ENCODE measurements around the gene CPXM2.

Gene CPXM2

DNA sequence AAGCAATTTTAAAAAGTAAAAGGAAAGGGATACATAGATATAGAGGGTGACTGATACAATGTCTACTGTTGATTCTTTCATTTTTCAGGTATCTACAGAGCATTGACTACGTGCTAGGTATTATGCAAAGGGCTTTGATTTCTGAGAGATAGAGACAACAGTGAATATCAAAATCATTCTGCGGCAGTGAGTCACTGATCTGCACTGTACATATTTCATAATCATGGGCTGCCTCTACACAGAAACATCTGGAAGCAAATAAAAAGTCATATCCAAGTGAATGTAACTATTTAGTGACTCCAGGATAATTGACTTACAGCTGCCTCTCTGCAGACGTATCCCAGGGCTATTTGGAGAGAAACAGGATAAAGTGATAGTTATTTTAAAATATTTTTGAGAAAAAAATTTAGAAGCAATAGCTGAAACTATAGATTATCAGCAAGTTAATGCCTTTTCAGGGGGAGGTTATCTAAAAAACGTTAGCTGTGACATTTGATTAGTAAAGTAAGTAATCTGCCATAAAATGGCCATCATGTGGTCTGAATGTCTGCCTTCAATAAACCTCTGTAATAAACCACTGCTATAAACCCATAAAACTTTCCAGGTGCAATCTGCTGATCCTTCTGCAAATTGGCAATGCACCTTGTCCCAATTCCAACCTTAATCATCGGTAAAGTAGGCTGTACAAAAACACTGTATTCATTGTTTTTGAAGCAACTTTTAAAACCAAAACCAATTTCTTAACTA lies 43.7 kb downstream of the CPXM2 start:
- no peak for DNase-seq (ENCODE audit: low spot score)

DNA sequence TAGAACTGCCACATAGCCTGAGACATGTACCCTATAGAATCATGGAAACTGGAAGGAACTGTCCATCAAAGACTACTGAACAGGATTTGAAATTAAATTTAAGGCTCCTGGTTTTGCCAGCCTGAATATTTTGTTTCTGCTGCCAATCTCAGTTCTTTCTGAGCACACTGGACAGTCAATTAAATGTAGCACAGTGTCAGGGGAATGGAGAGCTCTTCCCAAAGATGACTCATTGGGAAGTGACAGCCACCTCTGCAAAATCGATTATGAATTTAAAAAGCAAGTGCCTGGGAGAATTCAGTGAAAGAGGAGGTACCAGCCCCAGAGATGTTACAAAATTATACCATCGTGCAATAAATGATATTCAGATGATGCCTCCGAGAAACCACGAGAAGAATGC lies 47.8 kb downstream of the CPXM2 start:
- DNase-seq (ENCODE audit: low spot score), result no peak

DNA sequence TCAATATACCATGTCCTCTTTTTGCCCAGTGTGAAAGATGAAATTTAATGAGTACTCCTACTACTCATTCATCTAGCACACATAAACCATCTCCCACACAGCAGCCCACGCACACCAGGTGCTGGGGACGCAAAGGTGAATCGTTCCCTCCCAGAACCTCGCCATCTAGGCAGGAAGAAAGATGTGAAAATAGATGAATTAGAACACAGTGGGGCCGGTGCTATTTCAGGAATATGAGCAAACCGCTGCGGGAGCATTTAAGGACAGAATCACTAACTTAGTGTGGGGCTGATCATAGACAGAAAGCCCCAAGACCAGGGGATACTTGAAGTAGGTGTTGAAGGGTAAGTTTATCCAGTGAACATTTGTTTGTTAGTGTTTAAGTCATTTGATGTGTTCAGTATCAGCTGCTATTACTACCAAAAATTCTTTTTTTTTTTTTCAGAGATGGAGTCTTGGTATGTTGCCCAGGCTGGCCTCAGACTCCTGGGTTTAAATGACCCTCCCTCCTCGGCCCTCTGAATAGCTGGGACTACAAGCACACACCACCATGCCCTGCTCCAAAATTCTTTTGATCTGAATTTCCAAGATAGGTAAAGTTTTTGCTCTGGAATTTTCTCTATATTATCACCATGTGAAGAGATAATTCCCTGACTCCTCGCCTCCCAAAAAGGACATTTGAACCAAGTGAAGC lies 48.8 kb downstream of the CPXM2 start:
- no peak for DNase-seq (ENCODE audit: low spot score)

DNA sequence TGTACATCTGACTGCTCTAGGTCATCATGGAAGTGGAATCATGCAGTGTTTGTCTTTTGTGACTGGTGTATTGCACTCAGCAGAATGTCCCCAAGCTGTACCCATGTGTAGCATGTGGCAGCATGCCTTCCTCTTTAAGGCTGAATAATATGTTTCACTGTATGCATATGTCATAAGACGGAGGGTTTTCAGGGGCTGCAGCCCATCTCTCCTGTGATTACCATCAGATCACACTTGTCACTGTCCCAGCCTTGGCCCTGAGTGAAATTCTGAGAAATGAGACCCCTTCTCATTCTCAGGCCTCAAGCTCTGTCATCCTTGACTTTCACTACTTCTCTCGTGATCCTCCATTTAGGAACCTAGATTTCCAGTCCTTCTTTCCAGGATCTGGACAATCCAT lies 50.0 kb downstream of the CPXM2 start:
- no peak for DNase-seq (ENCODE audit: low spot score)

DNA sequence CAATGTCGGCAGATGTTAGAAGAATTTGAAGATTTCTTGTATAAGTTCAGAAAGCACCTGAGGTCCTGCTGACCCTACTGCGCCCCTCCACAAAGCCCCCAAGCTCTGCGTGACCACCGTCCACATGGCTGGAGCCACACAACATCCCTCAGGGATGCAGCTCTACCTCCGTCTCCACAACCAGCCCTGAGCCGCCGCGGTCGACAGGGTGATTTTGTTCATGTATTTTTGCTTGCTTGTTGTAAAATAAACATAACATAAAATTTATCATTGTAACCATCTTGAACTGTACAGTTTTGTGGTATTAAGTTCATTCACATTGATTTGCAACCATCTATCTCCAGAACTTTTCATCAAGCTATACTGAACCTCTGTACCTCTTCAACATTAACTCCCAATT lies 50.5 kb downstream of the CPXM2 start:
- no peak for DNase-seq (ENCODE audit: low spot score)

DNA sequence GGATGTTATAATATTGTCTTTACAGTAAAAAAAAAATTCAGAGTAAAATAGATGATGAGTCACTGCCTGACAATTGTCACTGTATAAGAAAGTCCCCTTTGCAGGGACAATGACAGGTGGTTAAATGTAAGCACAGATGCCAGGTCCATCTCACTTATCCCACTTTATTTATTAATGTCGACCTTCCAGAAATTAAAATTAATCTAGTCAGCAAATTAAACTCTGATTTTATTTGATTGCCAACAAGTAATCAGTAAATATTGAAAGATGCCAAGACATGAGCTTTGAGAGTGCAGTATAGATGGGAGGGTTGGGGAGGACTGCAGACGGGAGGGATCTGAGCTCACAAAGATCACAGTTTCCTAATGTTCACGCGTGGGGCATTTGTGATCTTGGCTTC lies 50.9 kb downstream of the CPXM2 start:
- no peak for DNase-seq (ENCODE audit: low spot score)

DNA sequence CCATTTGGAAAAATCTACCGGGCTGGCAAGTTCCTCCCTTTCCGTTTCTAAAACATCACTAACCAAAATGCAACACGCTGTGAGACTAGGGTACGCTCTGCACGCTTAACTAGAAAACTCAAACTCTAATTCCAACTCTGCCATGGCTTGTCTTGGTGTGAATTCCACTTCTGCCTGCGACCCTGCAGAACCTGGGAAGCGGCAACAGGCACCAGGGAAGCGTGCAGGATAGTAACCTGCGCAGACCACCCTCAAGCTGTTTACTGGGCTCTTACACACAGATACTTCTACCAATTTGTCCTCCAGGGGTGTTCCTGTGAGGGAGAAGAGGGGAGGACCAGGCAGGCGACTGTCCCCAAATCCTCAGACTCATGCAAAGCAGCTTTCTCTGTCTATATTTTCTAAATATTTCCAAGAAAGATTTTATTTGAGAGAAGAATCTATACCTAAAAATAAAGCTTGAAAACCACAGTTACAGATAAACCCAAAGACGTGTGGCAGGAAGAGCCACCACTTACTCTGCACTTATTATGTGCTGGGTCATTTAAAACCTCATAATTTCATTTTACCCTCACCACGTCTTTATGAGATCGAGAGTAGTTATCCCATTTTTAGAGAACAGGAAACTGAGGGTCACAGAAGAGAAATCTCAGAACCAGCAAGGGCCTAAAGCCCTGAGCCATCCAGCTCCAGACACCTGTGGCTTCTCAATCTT lies 52.9 kb downstream of the CPXM2 start:
- DNase-seq (ENCODE audit: low spot score), result no peak

DNA sequence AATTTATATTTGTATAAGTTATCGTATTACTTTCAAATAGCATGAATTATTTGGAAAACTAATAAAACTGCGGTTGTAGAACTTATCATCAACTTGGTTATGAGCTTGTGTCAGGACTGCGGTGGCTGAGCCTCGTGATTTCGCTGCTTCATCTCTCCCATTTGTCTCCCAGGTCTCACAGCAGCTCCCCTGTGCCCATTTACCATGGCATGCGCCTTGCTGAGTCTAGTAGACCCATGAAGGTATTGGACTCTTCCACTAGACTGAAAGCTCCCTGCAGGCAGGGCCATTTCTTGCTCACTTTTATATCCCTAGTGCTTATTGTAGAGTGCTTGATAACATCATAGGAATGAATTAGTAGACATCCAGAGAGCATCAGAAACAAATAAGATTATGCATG lies 53.9 kb downstream of the CPXM2 start:
- no peak for DNase-seq (ENCODE audit: low spot score)

DNA sequence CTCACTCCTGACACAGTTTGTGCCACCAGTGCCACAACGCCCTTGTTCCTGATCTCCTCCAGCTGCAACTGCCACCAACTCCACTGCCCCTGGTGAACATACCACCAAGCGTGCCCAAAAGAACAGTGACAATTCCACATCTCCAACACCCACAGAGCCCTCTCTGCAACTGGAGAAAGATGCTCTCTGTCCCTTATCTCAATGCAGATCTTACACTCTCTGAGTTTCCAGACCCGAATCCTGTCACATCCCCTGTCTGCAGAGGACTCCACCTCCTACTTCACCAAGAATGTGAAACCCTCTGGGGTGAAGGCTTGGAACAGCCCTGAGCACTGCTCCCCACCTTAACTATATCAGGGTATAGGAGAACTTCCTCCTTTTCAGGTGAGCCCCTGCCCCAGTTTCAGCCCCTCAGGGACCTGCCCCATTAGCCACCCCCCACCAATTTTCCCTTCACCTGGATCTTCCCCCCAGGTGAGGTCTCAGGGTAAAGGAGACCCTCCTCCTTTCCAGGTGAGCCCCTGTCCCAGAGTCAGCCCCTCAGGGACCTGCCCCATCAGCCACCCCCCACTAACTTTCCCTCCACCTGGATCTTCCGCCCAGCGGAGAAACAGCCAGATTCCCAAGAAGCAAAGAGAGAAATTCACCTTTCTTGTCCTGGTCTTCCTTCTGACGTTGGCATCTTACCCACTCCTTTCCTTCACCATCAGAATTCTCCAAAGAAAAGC lies 55.0 kb downstream of the CPXM2 start:
- no peak for DNase-seq (ENCODE audit: low spot score)

DNA sequence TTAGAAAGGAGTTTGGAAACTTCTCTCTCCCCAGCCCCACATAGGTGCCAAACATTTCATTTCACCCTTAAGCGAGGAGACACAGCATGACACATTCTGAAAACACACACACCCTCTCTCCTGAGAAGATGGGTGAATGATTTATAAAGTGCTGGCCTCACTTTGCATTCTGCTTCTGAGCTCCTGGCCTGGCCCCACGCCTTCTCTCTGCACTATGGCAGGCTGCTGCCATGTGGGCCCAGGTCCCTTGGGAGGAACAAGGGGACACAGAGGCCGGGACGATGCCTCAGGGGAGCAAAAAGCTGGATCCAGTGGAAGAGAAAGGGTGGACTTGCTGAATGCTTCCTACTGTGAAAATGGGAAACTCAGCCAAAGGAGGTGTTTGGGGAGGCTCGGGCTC lies 56.0 kb downstream of the CPXM2 start:
- DNase-seq (ENCODE audit: low spot score), result no peak

DNA sequence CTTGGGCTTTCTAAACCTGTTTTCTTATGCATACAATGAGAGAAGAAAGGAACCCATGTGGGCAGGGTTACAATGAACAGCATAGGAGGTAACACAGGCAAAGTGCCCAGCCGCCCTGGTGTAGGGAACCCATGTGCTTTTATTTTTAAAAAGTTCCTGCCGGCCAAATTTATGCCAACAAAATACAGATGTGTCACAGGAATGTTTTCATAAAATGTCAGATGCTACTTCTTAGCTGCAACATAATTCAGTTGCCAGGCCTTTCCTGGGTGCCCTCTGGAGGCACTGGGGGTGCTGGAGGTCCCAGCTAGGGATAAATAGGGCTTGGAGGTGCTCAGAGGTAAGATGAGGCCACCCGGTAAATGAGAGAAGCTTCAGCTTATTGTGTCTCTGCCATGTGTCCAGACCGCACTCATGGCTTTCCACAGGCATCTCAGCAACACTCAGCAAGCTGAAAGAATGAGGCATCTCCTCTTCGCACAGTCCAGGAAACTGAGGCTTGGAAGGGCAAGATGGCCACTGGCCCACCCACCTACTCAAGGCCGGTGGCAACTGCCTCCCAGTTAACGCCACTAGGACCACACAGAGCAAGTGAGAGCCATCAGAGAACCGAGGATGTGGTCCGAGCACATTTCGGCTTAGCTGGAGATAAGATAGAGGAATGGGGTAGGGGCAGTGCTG lies 58.3 kb downstream of the CPXM2 start:
- no peak for DNase-seq (ENCODE audit: low spot score)

DNA sequence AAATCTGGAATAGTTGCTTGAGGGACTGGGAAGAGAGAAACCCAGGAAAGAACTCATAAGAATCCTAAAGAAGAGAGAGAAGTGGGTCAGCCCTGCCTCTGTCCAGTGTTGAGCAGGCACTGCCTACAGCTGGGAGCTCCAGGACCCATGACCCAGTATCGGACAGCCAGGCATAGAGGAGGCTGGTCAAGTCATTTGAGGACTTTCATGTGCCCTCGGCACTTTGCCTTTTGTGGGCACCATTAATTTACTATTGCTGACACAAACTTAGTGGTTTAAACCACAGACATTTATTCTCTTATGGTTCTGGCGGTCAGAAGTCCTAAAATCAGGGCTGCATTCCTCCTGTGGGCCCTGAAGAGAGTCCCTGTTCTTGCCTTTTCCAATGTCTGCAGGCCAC lies 60.3 kb downstream of the CPXM2 start:
- no peak for DNase-seq (ENCODE audit: low spot score)

DNA sequence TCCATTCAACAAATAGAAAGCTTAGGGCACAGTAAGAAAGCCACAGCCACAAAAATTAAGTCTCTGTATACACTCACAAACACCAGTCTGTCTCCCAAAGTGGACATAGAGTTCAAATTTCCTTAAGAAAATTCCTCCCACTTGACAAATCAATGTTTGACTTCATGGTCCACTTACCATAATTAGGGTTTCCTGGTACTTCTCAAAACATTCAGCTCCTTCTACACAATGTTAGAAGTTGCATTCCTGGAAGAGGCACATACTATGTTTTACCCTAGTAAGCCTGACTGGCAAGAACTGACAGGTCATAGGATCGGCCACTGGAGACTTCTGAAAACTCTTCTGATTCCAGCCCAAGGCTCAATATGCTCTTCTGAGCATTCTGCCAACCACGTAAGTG lies 70.5 kb downstream of the CPXM2 start:
- DNase-seq (ENCODE audit: low spot score), result no peak

DNA sequence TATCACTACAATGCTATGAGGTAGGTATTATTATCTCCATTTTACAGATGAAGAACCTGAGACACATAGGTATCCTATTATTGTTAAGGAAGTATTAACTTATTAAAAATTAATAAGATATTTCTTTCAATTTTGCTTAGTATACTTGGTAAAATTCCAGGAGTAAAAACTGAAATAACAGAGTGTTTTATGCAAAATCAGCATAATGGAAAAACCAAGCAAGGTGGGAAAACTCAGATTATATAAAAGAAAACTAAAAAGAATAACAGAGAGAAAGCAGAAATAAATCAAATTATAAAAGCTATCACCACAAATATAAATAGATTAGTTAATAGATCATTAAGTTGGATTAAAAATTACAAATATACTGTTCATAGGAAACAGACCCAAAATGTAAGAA lies 82.0 kb downstream of the CPXM2 start:
- no peak for DNase-seq (ENCODE audit: low spot score)

DNA sequence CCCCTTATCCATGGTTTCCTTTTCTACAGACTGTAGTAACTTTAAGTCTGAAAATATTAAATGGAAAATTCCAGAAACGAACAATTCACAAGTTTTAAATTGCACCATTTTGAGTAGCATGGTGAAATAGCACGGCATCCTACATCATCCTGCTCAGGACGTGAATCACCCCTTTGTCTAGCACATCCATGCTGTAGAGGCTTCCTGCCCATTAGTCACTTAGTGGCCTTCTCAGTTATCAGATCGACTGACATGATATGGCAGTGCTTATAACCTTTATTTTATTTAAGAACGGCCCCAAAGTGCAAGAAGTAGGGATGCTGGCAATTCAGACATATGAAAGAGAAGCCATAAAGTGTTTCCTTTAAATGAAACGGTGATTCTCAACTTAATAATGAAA lies 82.7 kb downstream of the CPXM2 start:
- no peak for DNase-seq (ENCODE audit: low spot score)

DNA sequence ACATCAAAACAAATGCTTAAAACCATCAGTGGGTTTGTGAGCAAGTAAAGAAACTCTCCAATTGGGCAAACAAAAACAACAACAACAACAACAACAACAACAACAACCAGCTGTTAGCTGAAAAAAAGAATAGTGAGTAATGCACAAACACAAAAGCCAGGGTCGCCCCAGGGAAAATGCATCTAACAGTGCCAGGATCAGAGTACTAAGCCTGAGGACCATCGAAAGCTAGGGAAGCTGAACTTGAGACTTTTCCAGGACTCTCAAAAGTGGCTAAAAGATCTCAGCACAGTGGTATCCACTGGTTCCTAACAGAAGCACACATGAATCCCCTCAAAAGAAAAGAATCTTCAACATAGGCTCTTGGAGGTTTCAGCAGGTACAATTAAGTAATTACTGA lies 83.3 kb downstream of the CPXM2 start:
- no peak for DNase-seq (ENCODE audit: low spot score)

DNA sequence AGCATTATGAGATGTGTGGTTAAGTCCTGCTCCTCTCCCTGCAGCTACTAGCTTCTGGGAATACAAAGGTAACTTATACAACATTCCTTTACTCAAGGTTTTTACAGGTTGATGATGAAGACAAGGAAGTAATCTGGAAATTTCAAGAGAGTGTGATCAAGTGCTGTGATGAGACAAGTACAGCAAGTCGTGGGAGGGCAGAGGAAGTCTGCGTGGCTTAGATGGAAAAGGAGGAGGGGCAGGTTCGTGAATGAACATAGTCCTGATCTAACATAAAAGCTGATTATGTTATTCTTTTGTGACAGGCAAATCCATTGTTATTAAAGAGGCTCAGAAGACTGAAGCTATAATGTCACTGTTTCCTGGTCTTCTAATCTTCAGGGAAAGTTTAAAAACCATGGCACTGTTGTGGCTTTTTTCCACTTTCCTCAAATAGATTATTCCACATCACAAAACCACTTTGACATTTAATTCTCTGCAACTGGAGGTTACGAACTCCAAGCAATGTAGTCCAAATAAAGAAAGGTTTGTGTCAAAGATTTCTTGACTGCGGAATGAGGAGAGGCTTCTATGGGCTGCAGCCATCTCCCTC lies 84.1 kb downstream of the CPXM2 start:
- no peak for DNase-seq (ENCODE audit: low spot score)

DNA sequence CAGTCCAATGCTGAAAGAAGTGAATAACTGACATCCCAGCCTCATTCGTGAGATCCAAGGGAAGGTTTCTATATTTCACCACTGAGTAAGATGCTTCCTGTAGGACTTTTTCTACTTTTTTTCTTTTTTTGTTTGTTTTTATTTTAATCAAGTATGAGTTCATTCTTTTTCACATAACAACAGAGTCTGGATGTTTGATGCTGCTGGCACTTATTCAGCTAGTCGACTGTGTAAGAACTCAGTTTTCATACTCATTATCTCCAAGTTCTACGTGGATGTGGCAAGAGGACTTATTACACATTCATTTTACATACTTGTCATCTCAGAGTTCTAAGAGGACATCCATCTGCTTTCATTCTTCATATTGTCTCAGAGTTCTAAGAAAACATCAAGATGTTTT lies 86.9 kb downstream of the CPXM2 start:
- DNase-seq (ENCODE audit: low spot score), result no peak

DNA sequence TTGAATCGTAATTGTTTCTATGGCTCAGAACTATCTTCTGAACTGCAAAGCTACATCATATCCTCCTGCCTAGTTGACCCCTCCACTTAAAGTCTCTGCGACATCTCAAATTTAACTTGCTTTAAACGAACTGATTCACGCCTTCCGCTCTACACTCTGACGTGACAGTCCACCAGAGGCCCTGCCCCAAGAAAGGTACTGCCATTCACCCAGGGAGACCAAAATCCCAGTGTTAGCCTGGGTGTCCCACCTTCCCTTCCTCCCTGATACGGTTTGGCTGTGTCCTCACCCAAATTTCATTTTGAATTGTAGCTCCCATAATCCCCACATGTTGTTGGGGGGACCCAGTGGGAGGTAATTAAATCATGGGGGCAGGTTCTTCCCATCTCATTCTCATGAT lies 90.8 kb downstream of the CPXM2 start:
- DNase-seq (ENCODE audit: low spot score), result no peak

DNA sequence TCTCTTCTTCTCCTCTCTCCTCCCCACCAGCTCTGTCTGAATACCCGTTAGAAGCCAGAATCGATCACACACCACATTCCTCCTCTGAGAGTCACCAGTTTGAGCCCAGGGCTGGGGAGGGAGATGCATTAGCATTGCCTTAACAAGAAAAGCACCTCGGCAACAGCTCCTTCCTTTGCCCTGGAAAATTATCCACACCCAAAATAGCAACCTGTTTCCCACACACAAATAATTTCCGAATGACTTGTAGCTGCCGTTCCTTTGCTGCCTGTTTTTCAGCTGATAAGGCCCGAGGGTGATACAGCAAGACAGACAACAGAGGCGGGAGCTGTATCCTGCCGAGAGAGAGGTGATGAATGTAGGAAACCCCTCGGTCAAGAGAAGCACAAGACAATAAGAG lies 91.3 kb downstream of the CPXM2 start:
- DNase-seq (ENCODE audit: low spot score), result no peak

DNA sequence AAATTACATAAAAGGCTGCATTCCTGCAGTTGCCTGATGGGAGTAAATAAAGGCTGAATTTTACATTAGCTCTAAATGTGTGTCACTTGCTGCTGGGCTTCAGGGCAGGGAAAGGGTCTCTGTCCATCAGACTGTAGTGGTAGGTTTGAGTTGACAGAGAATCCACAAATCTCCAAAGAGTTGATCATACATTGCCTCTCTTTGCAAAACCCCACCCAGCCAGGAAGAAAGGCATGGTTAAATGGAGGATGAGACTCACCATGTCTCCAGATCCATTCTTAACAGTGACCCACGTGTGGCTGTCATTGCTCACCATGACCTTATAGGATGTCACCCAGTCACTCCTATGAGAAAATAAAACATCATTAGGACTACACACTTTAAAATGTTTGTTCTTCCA lies 92.8 kb downstream of the CPXM2 start:
- DNase-seq (ENCODE audit: low spot score), result no peak

DNA sequence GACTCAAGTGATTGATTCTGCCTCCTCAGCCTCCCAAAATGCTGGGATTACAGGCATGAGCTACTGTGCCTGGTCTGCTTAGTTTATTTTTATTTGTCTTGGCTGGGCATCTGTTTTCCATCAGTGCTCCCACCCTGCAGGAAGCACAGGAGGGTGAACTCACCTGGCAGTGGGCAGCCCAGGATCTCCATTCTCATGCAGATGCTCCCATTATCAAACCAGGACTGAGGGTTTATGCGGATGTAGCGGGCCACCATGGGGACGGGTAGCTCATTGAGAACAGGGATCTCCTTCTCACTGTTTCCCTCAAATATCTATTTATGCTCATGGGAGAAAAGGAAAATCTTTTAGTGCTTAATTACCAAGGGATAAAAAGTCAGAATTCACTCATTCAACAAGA lies 93.8 kb downstream of the CPXM2 start:
- DNase-seq (ENCODE audit: low spot score), result no peak
